Measurements from ENCODE around the gene CCSER1.
"Not testable (repeated sequence)": the region's sequence is repeated elsewhere in the genome, so short reads cannot be mapped to it uniquely, and the experiment has no call there.

Gene CCSER1

GRCh38 chr4:90580326-90580725 lies 453.1 kb downstream of the CCSER1 start:
- peak; percentile 15 for DNase-seq

- no peak for DNase-seq
Observed at GRCh38 chr4:90582087-90582486, 454.9 kb downstream of the CCSER1 start.

GRCh38 chr4:90584051-90584450 lies 456.9 kb downstream of the CCSER1 start:
- DNase-seq = no peak

GRCh38 chr4:90585961-90586360 lies 458.8 kb downstream of the CCSER1 start:
- no peak for DNase-seq

- no peak for DNase-seq
Observed at GRCh38 chr4:90586799-90587198, 459.6 kb downstream of the CCSER1 start.

GRCh38 chr4:90597927-90598326 lies 470.7 kb downstream of the CCSER1 start:
- no peak for DNase-seq

DNA sequence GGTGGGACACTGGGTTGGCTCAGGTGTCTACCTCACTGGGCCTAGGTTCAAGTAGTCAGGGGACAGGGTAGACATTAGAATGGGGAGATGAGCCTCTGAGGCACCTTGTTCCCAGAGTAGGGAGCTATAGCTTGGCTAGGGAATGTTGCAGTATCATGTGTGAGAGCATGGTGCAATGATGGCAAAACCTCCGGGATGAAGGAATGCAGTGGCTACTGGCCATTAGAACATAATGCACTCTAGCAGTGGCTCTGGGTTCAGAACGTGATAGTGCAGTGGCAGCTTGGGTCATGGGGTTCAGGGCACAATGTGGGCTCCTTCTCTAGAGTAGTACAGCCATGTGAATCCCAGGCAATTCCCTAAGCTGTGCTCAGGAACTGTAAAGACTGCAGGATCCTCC lies 471.5 kb downstream of the CCSER1 start:
- DNase-seq = no peak

DNA sequence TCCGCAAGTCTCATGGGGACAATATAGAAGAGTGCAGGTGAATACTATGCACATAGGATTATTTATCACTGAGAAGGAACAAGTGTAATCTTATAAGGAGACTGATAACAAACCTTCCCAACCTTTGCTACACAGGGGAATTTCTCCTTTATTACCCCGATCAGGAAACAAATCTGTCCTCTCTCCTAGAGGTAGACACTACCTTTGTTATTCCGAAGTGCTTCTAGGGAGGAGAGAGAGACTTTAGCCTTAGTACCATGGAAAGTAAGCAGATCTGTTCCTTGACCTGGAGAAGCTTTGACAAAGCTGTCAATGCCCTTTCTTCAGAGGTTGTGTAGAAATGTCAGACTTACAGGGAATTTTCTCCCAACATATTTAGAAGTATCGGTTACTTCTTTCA lies 475.5 kb downstream of the CCSER1 start:
- no peak for DNase-seq

DNA sequence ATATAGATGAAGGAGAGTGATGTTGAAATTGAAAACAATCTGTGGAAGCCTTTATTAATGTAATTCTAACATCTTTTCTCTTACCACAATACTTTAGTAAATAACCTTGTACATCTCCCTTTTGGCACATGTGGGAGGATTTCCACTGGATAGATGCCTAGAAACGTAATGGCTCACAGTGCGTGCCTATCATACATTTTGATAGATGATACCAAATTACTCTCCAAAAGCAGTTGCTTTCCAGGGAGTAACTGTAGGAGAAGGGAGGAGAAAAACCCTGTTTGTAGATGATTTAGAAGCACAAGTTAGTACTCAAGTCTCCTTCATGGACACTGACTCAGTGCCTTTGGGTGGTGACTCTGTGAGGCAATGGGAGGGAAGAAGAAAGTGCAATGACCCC lies 476.3 kb downstream of the CCSER1 start:
- DNase-seq = no peak

GRCh38 chr4:90606781-90607180 lies 479.6 kb downstream of the CCSER1 start:
- DNase-seq = no peak

DNA sequence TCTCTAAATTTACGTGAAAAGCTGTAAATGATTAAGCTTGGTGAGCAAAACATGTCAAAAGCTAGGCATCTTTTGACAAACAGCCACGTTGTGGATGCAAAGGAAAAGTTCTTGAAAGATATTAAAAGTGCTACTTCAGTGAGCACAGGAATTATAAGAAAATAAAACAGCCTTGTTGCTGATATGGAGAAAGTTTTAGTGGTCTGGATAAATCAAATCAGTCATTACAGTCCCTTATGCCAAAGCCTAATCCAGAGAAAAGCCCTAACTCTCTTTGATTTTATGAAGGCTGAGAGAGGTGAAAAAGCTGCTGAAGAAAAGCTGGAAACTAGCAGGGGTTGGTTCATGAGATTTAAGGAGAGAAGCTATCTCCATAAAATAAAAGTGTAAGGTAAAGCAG lies 487.2 kb downstream of the CCSER1 start:
- DNase-seq = no peak

DNA sequence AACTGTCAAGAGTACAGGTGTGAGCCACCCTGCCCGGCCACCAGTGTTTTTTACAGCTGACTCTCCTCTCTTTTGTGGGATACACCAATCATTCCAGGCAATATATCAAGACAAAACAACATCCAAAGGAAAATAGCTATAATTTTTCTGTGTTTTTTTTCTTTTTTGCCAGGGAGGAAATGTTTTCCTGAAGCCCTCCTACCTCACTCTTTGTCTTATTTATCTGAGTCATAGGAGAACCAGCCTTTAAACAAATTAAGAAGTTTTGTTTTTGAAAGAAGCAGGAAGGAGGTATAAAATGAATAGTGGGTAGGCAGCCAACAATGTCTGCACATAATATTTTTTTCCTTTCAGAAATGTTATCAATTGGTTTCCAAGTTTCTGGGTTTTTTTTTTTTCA lies 493.9 kb downstream of the CCSER1 start:
- no peak for DNase-seq

DNA sequence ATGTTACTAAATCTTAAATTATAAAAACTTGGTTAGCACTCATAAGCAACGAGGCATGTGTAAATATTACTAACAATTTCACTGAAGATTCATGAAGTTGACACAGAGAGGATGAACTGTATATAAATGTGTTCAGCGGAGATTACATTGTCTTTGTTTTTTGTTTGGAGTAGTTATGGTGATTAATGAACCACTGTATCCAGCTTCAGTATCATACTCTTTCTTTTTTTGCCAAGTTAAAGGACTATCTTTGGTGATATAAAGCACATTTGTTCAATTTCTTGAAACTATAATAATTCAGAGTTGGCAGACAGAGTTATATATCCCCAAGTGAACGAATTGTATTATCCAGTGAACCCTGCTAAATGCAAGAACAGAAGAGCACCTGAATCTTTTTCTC lies 497.6 kb downstream of the CCSER1 start:
- no peak for DNase-seq

DNA sequence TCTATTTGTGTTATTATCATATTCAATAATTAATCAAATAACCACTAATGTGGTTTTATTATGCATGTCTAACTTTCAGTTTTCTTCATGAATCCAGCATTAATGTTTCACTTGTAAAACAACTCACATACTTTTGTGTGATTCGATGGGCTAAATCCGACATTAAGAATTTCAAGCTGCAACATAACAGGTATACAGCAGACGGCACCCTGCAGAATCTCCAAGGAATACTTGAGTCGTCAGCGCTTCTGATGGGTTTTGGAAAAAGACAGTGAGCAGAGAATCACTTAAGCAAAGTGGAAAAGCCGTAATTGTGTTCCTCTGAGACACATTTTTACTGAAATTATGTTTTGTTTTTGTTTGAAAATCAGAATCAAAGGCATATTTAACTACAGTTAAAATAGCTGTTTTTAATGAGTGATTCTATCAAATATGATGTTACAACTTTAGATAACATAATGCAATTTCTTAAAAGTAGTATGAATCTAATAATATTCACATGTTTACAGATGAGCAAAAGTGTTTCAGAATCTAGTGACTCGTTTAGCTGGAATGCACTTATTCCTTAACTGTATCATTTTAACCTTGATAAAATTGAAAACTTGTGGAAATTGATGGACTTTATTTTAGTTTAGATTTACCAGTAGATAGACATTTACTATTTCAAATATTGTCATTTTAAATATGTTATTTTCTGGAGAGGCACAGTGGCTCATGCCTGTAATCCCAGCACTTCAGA lies 514.8 kb downstream of the CCSER1 start:
- DNase-seq = no peak

- no peak for DNase-seq
Observed at GRCh38 chr4:90643156-90643555, 516.0 kb downstream of the CCSER1 start.

GRCh38 chr4:90648311-90648710 lies 521.1 kb downstream of the CCSER1 start:
- no peak for DNase-seq

GRCh38 chr4:90648791-90649190 lies 521.6 kb downstream of the CCSER1 start:
- DNase-seq = no peak

- no peak for DNase-seq
Observed at GRCh38 chr4:90660672-90661071, 533.5 kb downstream of the CCSER1 start.

DNA sequence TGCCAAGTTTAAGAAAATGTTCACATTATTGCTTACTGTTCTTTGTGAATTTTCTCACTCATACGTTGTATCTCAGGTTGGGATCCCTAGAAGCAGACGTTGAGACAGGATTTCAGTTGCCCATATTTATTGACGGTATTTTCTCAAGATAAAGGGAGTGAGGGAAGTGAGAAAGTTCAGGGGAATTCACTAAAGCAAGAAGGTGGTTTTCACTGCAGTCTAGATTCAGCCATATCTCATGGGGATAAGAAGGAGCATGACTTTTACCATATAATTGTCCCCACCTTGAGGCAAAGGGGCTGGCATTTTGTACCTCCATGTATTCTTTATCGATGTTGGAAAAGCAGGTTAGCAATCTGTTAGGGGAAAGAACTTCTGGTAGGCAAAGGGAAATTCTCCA lies 543.0 kb downstream of the CCSER1 start:
- DNase-seq = no peak

DNA sequence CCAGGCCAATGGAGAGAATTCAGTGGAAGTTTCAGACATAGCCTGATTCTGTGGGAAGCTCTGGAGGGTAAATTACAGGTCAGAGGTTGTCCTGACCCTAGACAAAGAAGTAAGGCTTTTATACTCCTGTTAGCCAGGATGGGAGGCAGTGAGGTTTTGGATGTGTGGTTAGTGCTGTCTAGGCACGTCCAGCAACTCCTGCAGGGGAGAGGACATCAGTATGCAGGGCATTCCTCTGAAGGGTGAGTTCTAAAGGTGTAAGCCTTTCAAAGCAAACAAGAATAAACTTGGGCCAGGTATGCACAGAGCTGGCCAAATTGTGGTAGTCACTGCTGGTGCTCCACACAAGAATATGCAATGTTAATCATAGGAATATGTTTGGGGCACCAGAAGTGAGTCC lies 562.5 kb downstream of the CCSER1 start:
- DNase-seq = no peak

DNA sequence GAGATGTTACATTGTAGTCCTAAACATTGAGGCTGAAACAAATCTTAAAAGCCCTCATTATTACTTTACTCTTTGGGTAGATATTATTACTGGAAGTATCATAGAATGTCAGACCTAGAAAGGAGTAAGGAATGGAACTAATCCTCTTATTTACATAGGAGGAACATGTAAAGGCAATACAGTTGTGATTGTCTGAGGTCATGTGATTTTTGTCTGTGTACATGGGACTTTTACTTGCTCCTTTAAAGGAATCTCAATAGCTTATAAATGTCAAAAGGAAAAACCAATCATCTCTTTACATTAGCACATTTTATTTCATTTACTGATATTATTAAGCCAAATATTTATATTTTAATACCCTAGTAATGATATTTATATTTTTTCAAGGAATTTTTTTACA lies 568.2 kb downstream of the CCSER1 start:
- DNase-seq = no peak

GRCh38 chr4:90705501-90705900 lies 578.3 kb downstream of the CCSER1 start:
- DNase-seq = not testable (repeated sequence)

DNA sequence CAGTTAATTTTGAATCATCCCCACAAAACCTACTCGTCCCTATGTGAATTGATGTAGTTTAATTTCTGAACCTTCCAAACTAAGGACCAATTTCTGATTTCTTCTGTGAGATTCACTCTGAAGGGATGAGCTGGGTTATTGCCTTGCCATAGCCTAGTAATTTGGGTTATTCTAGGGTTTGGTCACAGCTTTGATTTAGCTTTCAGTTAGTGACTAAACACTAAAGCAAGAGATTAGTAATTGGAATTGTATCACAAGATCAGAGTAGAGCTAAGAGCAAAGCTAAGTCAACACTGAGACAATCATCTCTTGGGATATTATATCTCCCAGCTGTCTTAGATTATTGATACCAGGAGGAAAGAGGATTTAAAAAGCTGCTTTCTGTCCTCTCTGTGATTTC lies 588.0 kb downstream of the CCSER1 start:
- peak; percentile 8 for DNase-seq

- DNase-seq = peak; percentile 59
Observed at GRCh38 chr4:90718931-90719330, 591.7 kb downstream of the CCSER1 start.

DNA sequence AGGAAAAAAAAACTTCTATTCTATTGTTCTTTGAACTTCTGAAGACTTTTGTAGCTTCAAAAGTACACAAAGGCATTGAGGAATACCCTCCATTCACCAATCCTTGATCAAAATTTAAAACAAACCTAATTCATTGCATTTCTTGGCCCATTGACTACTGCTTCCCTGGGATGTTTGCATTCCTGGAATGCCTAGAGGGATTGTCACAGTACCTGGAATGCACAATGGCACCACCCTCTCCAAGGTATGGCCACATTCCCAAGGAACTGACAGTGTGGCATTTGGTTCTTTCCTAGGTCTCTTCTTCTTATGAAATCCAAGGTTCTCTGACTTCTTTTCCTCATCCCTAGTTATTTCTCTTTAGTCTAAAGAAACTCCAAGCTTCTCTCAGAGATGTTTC lies 600.7 kb downstream of the CCSER1 start:
- no peak for DNase-seq
